ENCODE data around the gene SELENOK.
A peak's percentile ranks its signal among the peaks of the same experiment; 100 is the strongest.

Gene SELENOK

GRCh38 chr3:53887446-53887845, 4.2 kb downstream of the SELENOK start:
- Histone ChIP-seq H3K36me3 (ENCODE audit: control insufficient read depth, insufficient read depth, low read length) (peaks cover 16% of the 10 kb centered on the region), H3K9me3 (ENCODE audit: control insufficient read depth, low read length) (no peaks in the 10 kb centered on the region), H3K27ac (ENCODE audit: insufficient read depth, low read length, poor library complexity, severe bottlenecking) (no peak overlapping the region), H3K4me1 (ENCODE audit: control insufficient read depth, insufficient read depth, low read length, poor library complexity, severe bottlenecking) (peaks cover 14% of the 10 kb centered on the region), H3K4me3 (ENCODE audit: insufficient read depth, low read depth, low read length, poor library complexity, severe bottlenecking) (no peak overlapping the region), H3K27me3 (replicated peaks; ENCODE audit: control insufficient read depth, insufficient read depth, low read length, poor library complexity, severe bottlenecking) (no peaks in the 10 kb centered on the region)
- no peak for DNase-seq

GRCh38 chr3:53885239-53885638, 6.4 kb downstream of the SELENOK start:
- H3K36me3 ChIP-seq (ENCODE audit: control insufficient read depth, insufficient read depth, low read length), result peaks cover 16% of the 10 kb centered on the region
- no peak overlapping the region for H3K27ac ChIP-seq (ENCODE audit: insufficient read depth, low read length, poor library complexity, severe bottlenecking)
- H3K4me3 ChIP-seq (ENCODE audit: insufficient read depth, low read depth, low read length, poor library complexity, severe bottlenecking), result no peak overlapping the region
- H3K27me3 ChIP-seq (replicated peaks; ENCODE audit: control insufficient read depth, insufficient read depth, low read length, poor library complexity, severe bottlenecking), result no peaks in the 10 kb centered on the region
- H3K4me1 ChIP-seq (ENCODE audit: control insufficient read depth, insufficient read depth, low read length, poor library complexity, severe bottlenecking), result peaks cover 15% of the 10 kb centered on the region
- H3K9me3 ChIP-seq (ENCODE audit: control insufficient read depth, low read length), result no peaks in the 10 kb centered on the region
- DNase-seq, result no peak

- Histone ChIP-seq H3K27ac (ENCODE audit: insufficient read depth, low read length, poor library complexity, severe bottlenecking) (no peak overlapping the region), H3K9me3 (ENCODE audit: control insufficient read depth, low read length) (no peaks in the 10 kb centered on the region), H3K27me3 (replicated peaks; ENCODE audit: control insufficient read depth, insufficient read depth, low read length, poor library complexity, severe bottlenecking) (no peaks in the 10 kb centered on the region), H3K4me3 (ENCODE audit: insufficient read depth, low read depth, low read length, poor library complexity, severe bottlenecking) (no peak overlapping the region), H3K4me1 (ENCODE audit: control insufficient read depth, insufficient read depth, low read length, poor library complexity, severe bottlenecking) (peaks cover 12% of the 10 kb centered on the region), H3K36me3 (ENCODE audit: control insufficient read depth, insufficient read depth, low read length) (peaks cover 19% of the 10 kb centered on the region)
- no peak for DNase-seq
Observed at GRCh38 chr3:53884623-53885022, 7.0 kb downstream of the SELENOK start.

GRCh38 chr3:53883008-53883407, 8.7 kb downstream of the SELENOK start:
- no peaks in the 10 kb centered on the region for H3K27me3 ChIP-seq (replicated peaks; ENCODE audit: control insufficient read depth, insufficient read depth, low read length, poor library complexity, severe bottlenecking)
- peaks cover 29% of the 10 kb centered on the region for H3K36me3 ChIP-seq (ENCODE audit: control insufficient read depth, insufficient read depth, low read length)
- peaks cover 12% of the 10 kb centered on the region for H3K4me1 ChIP-seq (ENCODE audit: control insufficient read depth, insufficient read depth, low read length, poor library complexity, severe bottlenecking)
- H3K4me3 ChIP-seq (ENCODE audit: insufficient read depth, low read depth, low read length, poor library complexity, severe bottlenecking), result no peak overlapping the region
- no peak overlapping the region for H3K27ac ChIP-seq (ENCODE audit: insufficient read depth, low read length, poor library complexity, severe bottlenecking)
- no peak for DNase-seq
- no peaks in the 10 kb centered on the region for H3K9me3 ChIP-seq (ENCODE audit: control insufficient read depth, low read length)

- Histone ChIP-seq H3K27ac (ENCODE audit: insufficient read depth, low read length, poor library complexity, severe bottlenecking) (peak within 1 kb of the TSS; percentile 77), H3K4me3 (ENCODE audit: insufficient read depth, low read depth, low read length, poor library complexity, severe bottlenecking) (peak within 1 kb of the TSS; percentile 81)
Observed at GRCh38 chr3:53881691-53882593, 9.7 kb downstream of the SELENOK start, which contains the start of gene ACTR8. Gene ACTR8, minus strand, starts transcription at chr3:53882152. Its CDS starts 51 bp downstream, at chr3:53882101.

GRCh38 chr3:53880396-53881345, 11.0 kb downstream of the SELENOK start:
- Histone ChIP-seq H3K36me3 (ENCODE audit: control insufficient read depth, insufficient read depth, low read length) (peaks cover 36% of the 10 kb centered on the region), H3K4me1 (ENCODE audit: control insufficient read depth, insufficient read depth, low read length, poor library complexity, severe bottlenecking) (peaks cover 12% of the 10 kb centered on the region), H3K27ac (ENCODE audit: insufficient read depth, low read length, poor library complexity, severe bottlenecking) (peak overlapping the region; percentile 77), H3K4me3 (ENCODE audit: insufficient read depth, low read depth, low read length, poor library complexity, severe bottlenecking) (peak overlapping the region; percentile 81), H3K27me3 (replicated peaks; ENCODE audit: control insufficient read depth, insufficient read depth, low read length, poor library complexity, severe bottlenecking) (no peaks in the 10 kb centered on the region), H3K9me3 (ENCODE audit: control insufficient read depth, low read length) (no peaks in the 10 kb centered on the region)
- no peak for DNase-seq

More at GRCh38 chr3:53881691-53882593, 9.7 kb downstream of the SELENOK start, which contains the start of gene ACTR8:
- H3K27me3 ChIP-seq (replicated peaks; ENCODE audit: control insufficient read depth, insufficient read depth, low read length, poor library complexity, severe bottlenecking), result no peaks in the 10 kb centered on the region
- no peaks in the 10 kb centered on the region for H3K9me3 ChIP-seq (ENCODE audit: control insufficient read depth, low read length)
- H3K4me1 ChIP-seq (ENCODE audit: control insufficient read depth, insufficient read depth, low read length, poor library complexity, severe bottlenecking), result peaks cover 12% of the 10 kb centered on the region
- peaks cover 36% of the 10 kb centered on the region for H3K36me3 ChIP-seq (ENCODE audit: control insufficient read depth, insufficient read depth, low read length)
- DNase-seq, result peak; percentile 68 to 79 (median 78)

GRCh38 chr3:53865732-53866499, 25.7 kb downstream of the SELENOK start:
- Histone ChIP-seq H3K4me3 (ENCODE audit: insufficient read depth, low read depth, low read length, poor library complexity, severe bottlenecking) (no peak overlapping the region), H3K36me3 (ENCODE audit: control insufficient read depth, insufficient read depth, low read length) (peaks cover 59% of the 10 kb centered on the region)
- no peak for DNase-seq

GRCh38 chr3:53863145-53863544, 28.5 kb downstream of the SELENOK start:
- Histone ChIP-seq H3K27ac (ENCODE audit: insufficient read depth, low read length, poor library complexity, severe bottlenecking) (no peak overlapping the region), H3K36me3 (ENCODE audit: control insufficient read depth, insufficient read depth, low read length) (peaks cover 34% of the 10 kb centered on the region)

More at GRCh38 chr3:53865732-53866499, 25.7 kb downstream of the SELENOK start:
- H3K27ac ChIP-seq (ENCODE audit: insufficient read depth, low read length, poor library complexity, severe bottlenecking), result no peak overlapping the region
- H3K4me1 ChIP-seq (ENCODE audit: control insufficient read depth, insufficient read depth, low read length, poor library complexity, severe bottlenecking), result no peaks in the 10 kb centered on the region
- H3K27me3 ChIP-seq (replicated peaks; ENCODE audit: control insufficient read depth, insufficient read depth, low read length, poor library complexity, severe bottlenecking), result no peaks in the 10 kb centered on the region
- H3K9me3 ChIP-seq (ENCODE audit: control insufficient read depth, low read length), result no peaks in the 10 kb centered on the region

GRCh38 chr3:53862241-53862640, 29.4 kb downstream of the SELENOK start:
- H3K4me1 ChIP-seq (ENCODE audit: control insufficient read depth, insufficient read depth, low read length, poor library complexity, severe bottlenecking), result no peaks in the 10 kb centered on the region
- no peaks in the 10 kb centered on the region for H3K27me3 ChIP-seq (replicated peaks; ENCODE audit: control insufficient read depth, insufficient read depth, low read length, poor library complexity, severe bottlenecking)
- peaks cover 24% of the 10 kb centered on the region for H3K36me3 ChIP-seq (ENCODE audit: control insufficient read depth, insufficient read depth, low read length)
- DNase-seq, result no peak
- no peak overlapping the region for H3K4me3 ChIP-seq (ENCODE audit: insufficient read depth, low read depth, low read length, poor library complexity, severe bottlenecking)
- H3K27ac ChIP-seq (ENCODE audit: insufficient read depth, low read length, poor library complexity, severe bottlenecking), result no peak overlapping the region
- H3K9me3 ChIP-seq (ENCODE audit: control insufficient read depth, low read length), result no peaks in the 10 kb centered on the region

More at GRCh38 chr3:53863145-53863544, 28.5 kb downstream of the SELENOK start:
- DNase-seq, result no peak
- Histone ChIP-seq H3K27me3 (replicated peaks; ENCODE audit: control insufficient read depth, insufficient read depth, low read length, poor library complexity, severe bottlenecking) (no peaks in the 10 kb centered on the region), H3K4me1 (ENCODE audit: control insufficient read depth, insufficient read depth, low read length, poor library complexity, severe bottlenecking) (no peaks in the 10 kb centered on the region), H3K9me3 (ENCODE audit: control insufficient read depth, low read length) (no peaks in the 10 kb centered on the region), H3K4me3 (ENCODE audit: insufficient read depth, low read depth, low read length, poor library complexity, severe bottlenecking) (no peak overlapping the region)
